ENCODE results near the gene C9orf152.
A peak's percentile ranks its signal among the peaks of the same experiment; 100 is the strongest.

C9orf152 gene

GRCh38 chr9:110156902-110157301 is 51.1 kb downstream of the C9orf152 start:
- no peak for TF ChIP-seq CTCF (IDR thresholded peaks at IDR 0.05)

DNA sequence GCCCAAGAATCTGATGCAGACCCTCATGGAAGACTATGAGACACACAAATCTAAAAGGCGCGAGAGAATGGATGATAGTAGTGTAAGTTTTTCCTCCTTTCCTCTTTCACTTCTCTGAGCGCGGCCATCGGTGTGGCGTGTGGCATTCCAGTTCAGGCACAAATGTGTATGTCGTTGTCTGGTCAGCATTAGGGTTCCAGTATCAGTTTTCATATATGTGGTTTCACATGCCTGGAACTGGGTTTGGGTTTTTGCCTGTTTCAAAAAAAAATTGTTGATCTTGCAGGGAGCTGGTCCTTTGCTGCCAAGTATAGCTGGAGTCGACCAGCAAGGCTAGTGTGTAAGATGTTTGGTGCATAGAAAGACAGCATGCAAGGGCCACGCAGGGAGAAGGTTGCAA is 51.5 kb downstream of the C9orf152 start:
- no peak for TF ChIP-seq CTCF (IDR thresholded peaks at IDR 0.05)

- no peak for TF ChIP-seq CTCF (IDR thresholded peaks at IDR 0.05)
Measured at GRCh38 chr9:110155751-110156150, 52.2 kb downstream of the C9orf152 start.

- no peak for TF ChIP-seq CTCF (IDR thresholded peaks at IDR 0.05)
Measured at GRCh38 chr9:110153431-110153830, 54.5 kb downstream of the C9orf152 start.

DNA sequence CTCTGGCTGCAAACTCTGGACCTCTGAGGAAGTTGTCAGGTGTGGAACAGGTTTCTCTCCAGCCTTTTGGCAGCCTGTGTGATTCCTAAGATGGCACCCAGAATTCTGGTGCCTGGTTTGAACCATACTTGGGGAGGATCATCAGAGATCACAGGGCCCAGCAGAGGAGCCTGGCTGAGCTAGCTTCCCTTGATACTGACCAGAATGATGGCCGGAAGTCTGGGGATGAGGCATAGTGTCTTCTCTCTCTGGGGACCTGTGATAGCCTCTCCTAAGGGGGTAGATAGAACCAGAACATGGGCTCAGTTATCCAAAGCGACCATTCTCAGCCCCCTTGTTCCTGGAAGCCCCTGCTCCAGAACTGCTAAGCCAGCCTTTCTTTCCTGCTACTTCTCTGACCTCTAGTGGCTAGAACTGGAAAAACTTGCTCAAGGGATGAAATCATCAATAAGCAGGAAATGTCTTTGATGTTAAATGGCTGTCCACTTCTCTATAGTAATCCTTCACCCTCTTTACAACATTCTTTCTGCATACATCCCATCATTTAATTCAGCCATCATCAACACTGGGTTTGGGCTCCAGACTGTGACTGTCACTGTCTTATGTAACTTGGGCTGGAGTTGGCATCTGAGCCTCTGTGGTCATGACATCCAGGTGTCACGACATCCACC is 55.1 kb downstream of the C9orf152 start:
- TF ChIP-seq CTCF (IDR thresholded peaks at IDR 0.05): peak; percentile 73
